ENCODE results near the gene CD33. TPM values are rescaled to one million over a fixed set of nuclear protein-coding genes. Genes with fewer than 3 reads are reported as not detected.

The CD33 gene
- total and polyA plus RNA-seq, 3 experiments from 2014 or later = 0.47 to 0.70 TPM; not detected in 1

DNA sequence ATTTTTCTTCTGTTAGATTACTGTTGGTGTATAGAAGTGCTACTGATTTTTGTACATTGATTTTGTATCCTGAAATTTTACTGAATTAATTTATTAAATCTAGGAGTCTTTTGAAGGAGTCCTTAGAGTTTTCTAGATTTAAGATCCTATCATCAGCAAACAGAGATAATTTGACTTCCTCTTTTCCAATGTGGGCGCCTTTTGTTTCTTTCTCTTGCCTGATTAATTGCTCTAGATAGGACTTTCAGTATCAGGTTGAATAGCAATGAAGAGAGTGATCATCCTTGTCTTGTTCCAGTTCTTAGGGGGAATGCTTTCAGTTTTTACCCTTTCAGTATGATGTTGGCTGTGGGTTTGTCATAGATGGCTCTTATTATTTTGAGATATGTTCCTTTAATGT lies 5.6 kb upstream of the CD33 start:
- Histone ChIP-seq H3K36me3 (ENCODE audit: insufficient read depth, low read length) (no peaks in the 10 kb centered on the region), H3K27ac (ENCODE audit: low read depth, low read length) (no peak overlapping the region), H3K4me3 (ENCODE audit: low read length) (no peak overlapping the region), H3K4me1 (ENCODE audit: insufficient read depth, low read length) (no peaks in the 10 kb centered on the region), H3K9me3 (ENCODE audit: low read length) (no peaks in the 10 kb centered on the region), H3K27me3 (ENCODE audit: insufficient read depth, low read length, poor library complexity, severe bottlenecking) (no peaks in the 10 kb centered on the region)
- H3K9me3 Mint-ChIP-seq = peaks cover 0 to 1% (median 0%) of the 10 kb centered on the region in 5 donors
- H3K4me3 Mint-ChIP-seq = no peak overlapping the region
- DNase-seq = no peak
- no peak overlapping the region for H3K27ac Mint-ChIP-seq
- peaks cover 1 to 60% of the 10 kb centered on the region in 2 donors for H3K27me3 Mint-ChIP-seq
- H3K36me3 Mint-ChIP-seq = no peaks in the 10 kb centered on the region
- ChIA-PET CTCF (no interaction called here), POLR2A (no interaction called here)
- H3K4me1 Mint-ChIP-seq = no peaks in the 10 kb centered on the region

DNA sequence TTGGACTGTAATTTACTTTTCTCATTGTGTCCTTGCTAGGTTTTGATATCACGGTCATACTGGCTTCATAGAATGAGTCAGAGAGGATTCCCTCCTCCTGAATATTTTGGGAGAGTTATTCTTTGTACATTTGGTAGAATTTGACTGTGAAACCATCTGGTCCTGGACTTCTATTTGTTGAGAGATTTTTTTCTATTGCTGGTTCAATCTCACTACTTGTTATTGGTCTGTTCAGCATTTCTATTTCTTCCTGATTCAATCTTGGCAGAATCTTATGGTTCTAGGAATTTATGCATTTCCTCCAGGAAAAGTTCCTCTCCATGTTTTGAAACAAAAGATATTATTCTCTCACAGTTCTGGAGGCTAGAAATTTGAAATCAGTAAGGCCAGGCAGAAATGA lies 4.9 kb upstream of the CD33 start:
- Mint-ChIP-seq H3K4me1 (no peaks in the 10 kb centered on the region), H3K27ac (no peak overlapping the region), H3K9me3 (peaks cover 0 to 1% (median 0%) of the 10 kb centered on the region in 5 donors), H3K4me3 (no peak overlapping the region), H3K36me3 (no peaks in the 10 kb centered on the region), H3K27me3 (peaks cover 4 to 63% of the 10 kb centered on the region in 2 donors)
- Histone ChIP-seq H3K9me3 (ENCODE audit: low read length) (no peaks in the 10 kb centered on the region), H3K4me1 (ENCODE audit: insufficient read depth, low read length) (no peaks in the 10 kb centered on the region), H3K36me3 (ENCODE audit: insufficient read depth, low read length) (no peaks in the 10 kb centered on the region), H3K27me3 (ENCODE audit: insufficient read depth, low read length, poor library complexity, severe bottlenecking) (no peaks in the 10 kb centered on the region), H3K4me3 (ENCODE audit: low read length) (no peak overlapping the region), H3K27ac (ENCODE audit: low read depth, low read length) (no peak overlapping the region)
- no peak for DNase-seq
- ChIA-PET CTCF (no interaction called here), POLR2A (no interaction called here)

DNA sequence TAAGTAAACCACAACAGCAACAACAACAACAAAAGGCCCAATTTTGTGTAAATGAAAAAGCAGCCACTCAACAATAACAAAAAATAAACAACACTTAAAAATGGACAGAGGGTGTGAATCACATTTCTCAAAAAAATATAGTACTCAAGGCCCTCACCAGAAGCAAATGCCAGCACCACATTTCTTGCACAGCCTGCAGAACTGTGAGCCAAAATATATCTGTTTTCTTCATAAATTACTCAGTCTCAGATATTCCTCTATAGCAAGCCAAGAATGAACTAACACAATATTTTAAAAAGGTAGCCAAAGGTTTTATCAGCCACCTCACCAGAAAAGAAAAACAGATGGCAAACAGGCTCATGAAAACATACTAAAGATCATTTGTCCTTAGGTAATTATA lies 3.9 kb upstream of the CD33 start:
- Mint-ChIP-seq H3K4me1 (no peaks in the 10 kb centered on the region), H3K9me3 (peaks cover 0 to 1% (median 0%) of the 10 kb centered on the region in 5 donors), H3K27me3 (peaks cover 12 to 72% of the 10 kb centered on the region in 2 donors), H3K27ac (no peak overlapping the region), H3K36me3 (no peaks in the 10 kb centered on the region), H3K4me3 (no peak overlapping the region)
- no peak for DNase-seq
- Histone ChIP-seq H3K4me1 (ENCODE audit: insufficient read depth, low read length) (no peaks in the 10 kb centered on the region), H3K4me3 (ENCODE audit: low read length) (no peak overlapping the region), H3K9me3 (ENCODE audit: low read length) (no peaks in the 10 kb centered on the region), H3K27me3 (ENCODE audit: insufficient read depth, low read length, poor library complexity, severe bottlenecking) (no peaks in the 10 kb centered on the region), H3K36me3 (ENCODE audit: insufficient read depth, low read length) (no peaks in the 10 kb centered on the region), H3K27ac (ENCODE audit: low read depth, low read length) (no peak overlapping the region)
- ChIA-PET CTCF (no interaction called here), POLR2A (no interaction called here)

DNA sequence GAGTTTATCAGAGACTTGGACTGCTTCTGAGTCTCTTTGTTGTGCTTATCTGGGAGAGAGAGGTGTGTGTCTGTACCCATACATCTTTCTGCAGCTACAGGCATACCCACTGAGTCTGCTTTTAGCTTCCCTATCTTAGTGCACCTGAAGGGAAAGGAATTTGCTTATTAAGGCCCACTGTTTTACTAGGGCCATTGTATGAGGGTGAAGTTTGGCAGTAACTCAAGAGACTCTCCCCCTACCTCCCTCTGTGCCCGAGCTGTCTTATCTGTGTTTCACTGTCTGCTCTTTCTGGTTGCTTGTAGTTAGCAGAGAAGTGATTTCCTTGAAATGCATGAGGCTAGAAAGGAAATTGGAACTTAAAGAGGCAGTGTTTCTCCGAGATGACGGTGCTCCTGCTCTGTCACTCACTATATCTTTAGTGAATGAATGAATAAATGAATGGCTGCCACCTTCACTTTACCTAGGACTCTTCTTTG lies 678 bp upstream of the CD33 start:
- Mint-ChIP-seq H3K9me3 (no peaks in the 10 kb centered on the region), H3K4me1 (no peaks in the 10 kb centered on the region), H3K27ac (no peak overlapping the region), H3K4me3 (no peak overlapping the region), H3K27me3 (peaks cover 24 to 79% of the 10 kb centered on the region in 2 donors), H3K36me3 (no peaks in the 10 kb centered on the region)
- Histone ChIP-seq H3K27ac (ENCODE audit: low read depth, low read length) (no peak overlapping the region), H3K36me3 (ENCODE audit: insufficient read depth, low read length) (no peaks in the 10 kb centered on the region), H3K27me3 (ENCODE audit: insufficient read depth, low read length, poor library complexity, severe bottlenecking) (no peaks in the 10 kb centered on the region), H3K9me3 (ENCODE audit: low read length) (no peaks in the 10 kb centered on the region), H3K4me3 (ENCODE audit: low read length) (no peak overlapping the region), H3K4me1 (ENCODE audit: insufficient read depth, low read length) (no peaks in the 10 kb centered on the region)
- ChIA-PET CTCF (no interaction called here), POLR2A (no interaction called here)
- no peak for DNase-seq

DNA sequence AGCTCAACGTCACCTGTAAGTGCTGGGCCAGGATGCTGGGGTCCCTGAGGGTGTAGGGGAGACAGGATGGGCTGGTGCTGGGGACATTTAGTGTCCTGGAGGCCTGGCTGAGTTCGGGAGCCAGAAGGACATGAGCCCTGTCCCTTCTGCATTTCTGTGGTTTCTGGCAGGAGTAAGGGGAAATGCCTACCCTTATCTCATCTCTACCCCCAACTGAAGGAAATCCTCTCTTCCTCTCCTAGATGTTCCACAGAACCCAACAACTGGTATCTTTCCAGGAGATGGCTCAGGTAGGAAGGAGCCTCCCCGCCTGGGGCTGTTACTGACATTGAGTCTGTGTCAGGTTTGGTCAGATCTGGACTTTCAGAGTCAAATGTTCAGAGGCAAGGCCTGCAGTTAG lies 1.2 kb downstream of the CD33 start:
- H3K27me3 ChIP-seq (ENCODE audit: insufficient read depth, low read length, poor library complexity, severe bottlenecking) = no peaks in the 10 kb centered on the region
- ChIA-PET POLR2A (no interaction called here), CTCF (no interaction called here)
- H3K4me3 ChIP-seq (ENCODE audit: low read length) = no peak overlapping the region
- Mint-ChIP-seq H3K4me3 (no peak overlapping the region), H3K27ac (no peak overlapping the region), H3K27me3 (peaks cover 26 to 78% of the 10 kb centered on the region in 2 donors), H3K36me3 (no peaks in the 10 kb centered on the region), H3K4me1 (no peaks in the 10 kb centered on the region), H3K9me3 (no peaks in the 10 kb centered on the region)
- H3K27ac ChIP-seq (ENCODE audit: low read depth, low read length) = no peak overlapping the region
- no peaks in the 10 kb centered on the region for H3K36me3 ChIP-seq (ENCODE audit: insufficient read depth, low read length)
- no peaks in the 10 kb centered on the region for H3K9me3 ChIP-seq (ENCODE audit: low read length)
- H3K4me1 ChIP-seq (ENCODE audit: insufficient read depth, low read length) = no peaks in the 10 kb centered on the region
- no peak for DNase-seq

DNA sequence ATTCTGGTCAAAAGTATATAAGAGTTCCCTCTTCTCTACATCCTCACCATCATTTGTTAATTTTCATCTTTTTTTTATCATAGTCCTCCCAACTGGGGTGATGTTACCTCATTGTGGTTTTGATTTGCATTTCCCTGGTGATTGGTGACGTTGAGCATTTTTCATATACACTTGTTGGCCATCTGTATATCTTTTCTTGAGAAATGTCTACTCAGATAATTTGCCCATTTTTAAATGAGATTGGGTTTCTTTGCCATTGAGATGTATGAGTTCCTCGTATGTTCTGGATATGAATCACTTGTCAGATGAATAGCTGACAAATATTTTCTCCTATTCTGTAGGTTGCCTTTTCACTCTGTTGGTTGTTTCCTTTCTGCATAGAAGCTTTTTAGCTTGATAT lies 2.4 kb downstream of the CD33 start:
- DNase-seq = no peak
- no peaks in the 10 kb centered on the region for H3K36me3 Mint-ChIP-seq
- no peaks in the 10 kb centered on the region for H3K36me3 ChIP-seq (ENCODE audit: insufficient read depth, low read length)
- H3K9me3 Mint-ChIP-seq = peaks cover 0 to 2% (median 0%) of the 10 kb centered on the region in 5 donors
- H3K27me3 ChIP-seq (ENCODE audit: insufficient read depth, low read length, poor library complexity, severe bottlenecking) = no peaks in the 10 kb centered on the region
- CTCF ChIA-PET = no interaction called here
- no peaks in the 10 kb centered on the region for H3K9me3 ChIP-seq (ENCODE audit: low read length)
- no peak overlapping the region for H3K27ac ChIP-seq (ENCODE audit: low read depth, low read length)
- POLR2A ChIA-PET = no interaction called here
- H3K4me3 ChIP-seq (ENCODE audit: low read length) = no peak overlapping the region
- H3K4me3 Mint-ChIP-seq = no peak overlapping the region
- no peak overlapping the region for H3K27ac Mint-ChIP-seq
- no peaks in the 10 kb centered on the region for H3K4me1 ChIP-seq (ENCODE audit: insufficient read depth, low read length)
- H3K27me3 Mint-ChIP-seq = peaks cover 28 to 83% of the 10 kb centered on the region in 2 donors
- H3K4me1 Mint-ChIP-seq = no peaks in the 10 kb centered on the region

DNA sequence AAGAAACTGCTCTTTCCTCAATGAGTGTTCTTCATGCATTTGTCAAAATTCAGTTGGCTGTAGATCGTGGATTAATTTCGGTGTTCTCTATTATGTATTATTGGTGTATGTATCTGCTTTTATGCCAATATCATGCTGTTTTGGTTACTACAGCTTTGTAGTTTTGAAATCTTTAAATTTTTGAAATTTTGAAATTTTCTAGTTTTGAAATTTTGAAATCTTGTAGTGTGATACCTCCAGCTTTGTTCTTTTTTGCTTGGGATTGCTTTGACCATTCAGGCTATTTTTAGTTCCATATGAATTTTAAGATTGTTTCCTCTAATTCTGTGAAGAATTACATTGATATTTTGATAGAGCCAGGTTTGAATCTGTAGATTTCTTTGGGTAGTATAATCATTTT lies 3.1 kb downstream of the CD33 start:
- Histone ChIP-seq H3K27ac (ENCODE audit: low read depth, low read length) (no peak overlapping the region), H3K9me3 (ENCODE audit: low read length) (no peaks in the 10 kb centered on the region), H3K36me3 (ENCODE audit: insufficient read depth, low read length) (no peaks in the 10 kb centered on the region), H3K4me3 (ENCODE audit: low read length) (no peak overlapping the region), H3K27me3 (ENCODE audit: insufficient read depth, low read length, poor library complexity, severe bottlenecking) (peaks cover 5% of the 10 kb centered on the region), H3K4me1 (ENCODE audit: insufficient read depth, low read length) (no peaks in the 10 kb centered on the region)
- no peak for DNase-seq
- H3K27ac Mint-ChIP-seq = no peak overlapping the region
- POLR2A ChIA-PET = no interaction called here
- no peaks in the 10 kb centered on the region for H3K36me3 Mint-ChIP-seq
- no peak overlapping the region for H3K4me3 Mint-ChIP-seq
- peaks cover 0 to 5% (median 0%) of the 10 kb centered on the region in 5 donors for H3K9me3 Mint-ChIP-seq
- H3K4me1 Mint-ChIP-seq = no peaks in the 10 kb centered on the region
- CTCF ChIA-PET = no interaction called here
- peaks cover 28 to 81% of the 10 kb centered on the region in 2 donors for H3K27me3 Mint-ChIP-seq

DNA sequence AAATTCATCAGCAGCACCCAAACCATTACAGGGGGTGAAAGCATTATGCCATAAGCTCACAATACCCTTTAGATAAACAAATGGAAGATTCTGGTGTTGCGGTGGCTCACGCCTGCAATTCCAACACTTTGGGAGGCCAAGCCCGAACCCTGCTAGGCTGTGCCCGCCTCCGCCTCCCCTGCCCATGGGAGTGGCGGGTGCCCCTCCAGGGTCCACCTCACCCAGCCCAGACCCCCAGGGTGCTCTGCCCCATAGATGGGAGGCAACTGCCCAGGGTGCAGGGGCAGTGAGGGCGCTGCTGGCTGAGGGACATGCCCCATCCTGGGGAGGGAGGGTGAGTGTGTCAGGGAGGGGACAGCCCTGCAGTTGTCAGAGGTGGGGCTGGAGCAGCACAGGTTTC lies 16.0 kb downstream of the CD33 start:
- H3K4me3 ChIP-seq (ENCODE audit: low read length) = no peak overlapping the region
- ChIA-PET CTCF (no interaction called here), POLR2A (no interaction called here)
- no peak overlapping the region for H3K4me3 Mint-ChIP-seq
- peaks cover 8 to 43% of the 10 kb centered on the region in 2 donors for H3K27me3 Mint-ChIP-seq
- no peaks in the 10 kb centered on the region for H3K27me3 ChIP-seq (ENCODE audit: insufficient read depth, low read length, poor library complexity, severe bottlenecking)
- H3K4me1 ChIP-seq (ENCODE audit: insufficient read depth, low read length) = no peaks in the 10 kb centered on the region
- H3K4me1 Mint-ChIP-seq = peaks cover 0 to 7% (median 4%) of the 10 kb centered on the region in 3 donors
- H3K27ac Mint-ChIP-seq = no peak overlapping the region
- no peaks in the 10 kb centered on the region for H3K36me3 ChIP-seq (ENCODE audit: insufficient read depth, low read length)
- no peak overlapping the region for H3K27ac ChIP-seq (ENCODE audit: low read depth, low read length)
- DNase-seq = no peak
- H3K9me3 Mint-ChIP-seq = no peaks in the 10 kb centered on the region
- peaks cover 0 to 10% (median 0%) of the 10 kb centered on the region in 3 donors for H3K36me3 Mint-ChIP-seq
- no peaks in the 10 kb centered on the region for H3K9me3 ChIP-seq (ENCODE audit: low read length)
